ENCODE data around the gene CDC14B. TPM values are rescaled to one million over a fixed set of nuclear protein-coding genes. Genes with fewer than 3 reads are reported as not detected.

The CDC14B gene
- total and polyA plus RNA-seq, 2 donors from 2014 or later: 9.1 to 19.6 TPM

DNA sequence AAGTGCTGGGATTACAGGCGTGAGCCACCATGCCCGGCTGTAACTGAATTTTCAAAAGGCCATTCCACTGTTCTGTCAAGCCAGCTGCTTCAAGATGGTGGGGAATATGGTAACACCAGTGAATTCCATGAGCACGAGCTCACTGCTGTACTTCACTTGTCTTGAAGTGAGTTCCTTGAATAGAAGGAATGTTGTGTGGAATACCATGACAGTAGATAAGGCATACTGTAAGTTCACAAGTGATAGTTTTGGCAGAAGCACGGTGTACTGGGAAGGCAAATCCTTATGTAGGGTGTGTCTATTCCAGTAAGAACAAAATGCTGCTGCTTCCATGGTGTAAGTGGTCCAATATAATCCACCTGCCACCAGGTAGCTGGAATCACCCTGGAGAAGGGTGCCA lies 42.1 kb upstream of the CDC14B start:
- no peak overlapping the region for H3K27ac ChIP-seq (ENCODE audit: low read depth in 2 of 2, low read length in 2 of 2)
- H3K27me3 ChIP-seq (ENCODE audit: control insufficient read depth, insufficient read depth, low read length): no peaks in the 10 kb centered on the region
- no peaks in the 10 kb centered on the region for H3K36me3 ChIP-seq (ENCODE audit: control insufficient read depth in 2 of 3, insufficient read depth in 3 of 3, low read length in 3 of 3)
- H3K9me3 ChIP-seq (ENCODE audit: control insufficient read depth in 2 of 3, insufficient read depth in 1 of 3, low read length in 3 of 3): no peaks in the 10 kb centered on the region
- H3K9ac ChIP-seq (ENCODE audit: low read length in 3 of 3): no peak overlapping the region
- no peaks in the 10 kb centered on the region for H3K4me1 ChIP-seq (ENCODE audit: control insufficient read depth in 2 of 3, insufficient read depth in 2 of 3, low read depth in 1 of 3, low read length in 3 of 3)
- TF ChIP-seq, protein P1, sequence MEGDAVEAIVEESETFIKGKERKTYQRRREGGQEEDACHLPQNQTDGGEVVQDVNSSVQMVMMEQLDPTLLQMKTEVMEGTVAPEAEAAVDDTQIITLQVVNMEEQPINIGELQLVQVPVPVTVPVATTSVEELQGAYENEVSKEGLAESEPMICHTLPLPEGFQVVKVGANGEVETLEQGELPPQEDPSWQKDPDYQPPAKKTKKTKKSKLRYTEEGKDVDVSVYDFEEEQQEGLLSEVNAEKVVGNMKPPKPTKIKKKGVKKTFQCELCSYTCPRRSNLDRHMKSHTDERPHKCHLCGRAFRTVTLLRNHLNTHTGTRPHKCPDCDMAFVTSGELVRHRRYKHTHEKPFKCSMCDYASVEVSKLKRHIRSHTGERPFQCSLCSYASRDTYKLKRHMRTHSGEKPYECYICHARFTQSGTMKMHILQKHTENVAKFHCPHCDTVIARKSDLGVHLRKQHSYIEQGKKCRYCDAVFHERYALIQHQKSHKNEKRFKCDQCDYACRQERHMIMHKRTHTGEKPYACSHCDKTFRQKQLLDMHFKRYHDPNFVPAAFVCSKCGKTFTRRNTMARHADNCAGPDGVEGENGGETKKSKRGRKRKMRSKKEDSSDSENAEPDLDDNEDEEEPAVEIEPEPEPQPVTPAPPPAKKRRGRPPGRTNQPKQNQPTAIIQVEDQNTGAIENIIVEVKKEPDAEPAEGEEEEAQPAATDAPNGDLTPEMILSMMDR (IDR thresholded peaks at IDR 0.05; ENCODE audit: borderline replicate concordance, extremely low read depth, insufficient read depth): no peak
- FAIRE-seq: no peak
- DNase-seq: no peak
- H3K4me3 ChIP-seq (ENCODE audit: low read length in 3 of 3): no peak overlapping the region
- intact Hi-C loops (cut with DNase I): loop anchor here (10.0 kb wide), 1 partner anchor 327 kb away; no protein-coding TSS in a partner anchor

DNA sequence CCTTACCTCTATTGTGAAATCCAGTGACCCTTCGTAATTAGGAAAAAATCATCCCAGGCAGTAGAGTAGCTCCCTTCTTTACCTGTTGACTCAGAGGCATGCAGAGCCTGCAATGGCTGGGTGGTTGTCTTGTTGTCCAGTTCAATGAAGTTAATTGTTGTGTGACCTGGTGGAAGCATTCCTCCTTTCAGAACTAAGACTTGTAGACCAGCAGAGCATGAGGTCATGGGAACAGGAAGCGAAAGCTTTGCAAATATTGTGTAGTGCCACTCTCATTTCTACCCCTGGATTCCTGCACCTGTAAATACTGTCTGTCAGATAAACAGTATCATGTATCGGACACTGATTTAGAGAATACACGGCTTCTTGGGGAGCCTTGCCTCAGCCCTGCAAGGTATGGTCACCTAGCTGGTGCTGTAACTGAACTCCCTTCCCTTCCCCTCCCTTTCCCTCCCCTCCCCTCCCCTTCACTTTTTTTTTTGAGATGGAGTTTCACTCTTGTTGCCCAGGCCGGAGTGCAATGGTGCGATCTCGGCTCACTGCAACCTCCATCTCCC lies 41.1 kb upstream of the CDC14B start:
- Histone ChIP-seq H3K4me1 (ENCODE audit: control insufficient read depth in 2 of 3, insufficient read depth in 2 of 3, low read depth in 1 of 3, low read length in 3 of 3) (no peaks in the 10 kb centered on the region), H3K27ac (ENCODE audit: low read depth in 2 of 2, low read length in 2 of 2) (no peak overlapping the region), H3K27me3 (ENCODE audit: control insufficient read depth, insufficient read depth, low read length) (no peaks in the 10 kb centered on the region), H3K4me3 (ENCODE audit: low read length in 3 of 3) (no peak overlapping the region), H3K36me3 (ENCODE audit: control insufficient read depth in 2 of 3, insufficient read depth in 3 of 3, low read length in 3 of 3) (no peaks in the 10 kb centered on the region), H3K9me3 (ENCODE audit: control insufficient read depth in 2 of 3, insufficient read depth in 1 of 3, low read length in 3 of 3) (no peaks in the 10 kb centered on the region), H3K9ac (ENCODE audit: low read length in 3 of 3) (no peak overlapping the region)
- DNase-seq (peak in 3 of 5 donors; percentile 19 to 67 (median 52)), FAIRE-seq (no peak)
- TF ChIP-seq, protein P1 (IDR thresholded peaks at IDR 0.05; ENCODE audit: borderline replicate concordance, extremely low read depth, insufficient read depth): no peak
- intact Hi-C loops (cut with DNase I): loop anchor here (10.0 kb wide), 1 partner anchor 326 kb away; no protein-coding TSS in a partner anchor

DNA sequence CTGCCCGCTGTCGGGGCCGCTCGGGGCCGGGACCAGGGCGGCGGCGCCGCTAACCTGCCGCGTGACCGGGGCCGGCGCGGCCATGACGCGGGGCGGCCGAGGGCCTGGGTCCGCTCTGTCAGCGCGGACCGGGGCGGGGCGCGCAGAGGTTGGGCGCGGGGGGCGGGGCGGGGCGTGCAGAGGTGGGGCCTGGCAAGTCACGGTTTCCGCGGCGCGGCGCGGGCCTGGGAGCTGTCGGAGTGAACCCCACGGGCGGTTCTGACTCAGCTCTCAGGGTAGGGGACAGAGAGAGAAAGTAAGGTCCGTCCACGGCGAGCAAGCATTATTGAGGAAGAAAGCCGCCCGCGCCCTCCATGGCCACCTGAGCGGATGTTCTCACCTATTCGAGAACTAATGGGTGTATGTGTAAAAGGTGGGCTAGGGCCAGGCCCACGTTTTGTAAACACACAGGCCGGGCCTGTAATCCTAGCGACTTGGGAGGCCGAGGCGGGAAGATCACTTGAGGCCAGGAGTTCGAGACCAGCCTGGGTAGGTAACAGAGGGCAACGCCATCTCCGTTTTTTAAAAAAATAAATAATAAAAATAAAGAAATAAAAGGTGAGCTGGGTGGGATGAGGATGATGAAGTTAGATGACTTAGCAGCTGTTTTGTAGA lies 35.7 kb upstream of the CDC14B start, which contains the start of gene PRXL2C:
Gene PRXL2C (minus strand): TSS at position 120 of the 654 bp plus-strand sequence. CDS start 36 bp downstream, at position 84.
- Histone ChIP-seq H3K9ac (ENCODE audit: low read length in 3 of 3) (peak within 1 kb of the TSS in 2 of 3 donors; percentile 80 to 93), H3K4me1 (ENCODE audit: control insufficient read depth in 2 of 3, insufficient read depth in 2 of 3, low read depth in 1 of 3, low read length in 3 of 3) (no peaks in the 10 kb centered on the region), H3K9me3 (ENCODE audit: control insufficient read depth in 2 of 3, insufficient read depth in 1 of 3, low read length in 3 of 3) (no peaks in the 10 kb centered on the region), H3K27ac (ENCODE audit: low read depth in 2 of 2, low read length in 2 of 2) (peak within 1 kb of the TSS; percentile 83 to 94), H3K4me3 (ENCODE audit: low read length in 3 of 3) (peak within 1 kb of the TSS; percentile 59 to 81 (median 66)), H3K27me3 (ENCODE audit: control insufficient read depth, insufficient read depth, low read length) (no peaks in the 10 kb centered on the region), H3K36me3 (ENCODE audit: control insufficient read depth in 2 of 3, insufficient read depth in 3 of 3, low read length in 3 of 3) (peaks cover 0 to 9% (median 0%) of the 10 kb centered on the region in 3 donors)
- peak; percentile 64 to 95 (median 79) for DNase-seq
- TF ChIP-seq, protein P1 (IDR thresholded peaks at IDR 0.05; ENCODE audit: borderline replicate concordance, extremely low read depth, insufficient read depth): no peak
- intact Hi-C loops (cut with DNase I): no loop called here
- no peak for FAIRE-seq

Measured in kidney (tissue), 14 donors.